ENCODE data around the gene SPOCK1.

SPOCK1 gene

DNA sequence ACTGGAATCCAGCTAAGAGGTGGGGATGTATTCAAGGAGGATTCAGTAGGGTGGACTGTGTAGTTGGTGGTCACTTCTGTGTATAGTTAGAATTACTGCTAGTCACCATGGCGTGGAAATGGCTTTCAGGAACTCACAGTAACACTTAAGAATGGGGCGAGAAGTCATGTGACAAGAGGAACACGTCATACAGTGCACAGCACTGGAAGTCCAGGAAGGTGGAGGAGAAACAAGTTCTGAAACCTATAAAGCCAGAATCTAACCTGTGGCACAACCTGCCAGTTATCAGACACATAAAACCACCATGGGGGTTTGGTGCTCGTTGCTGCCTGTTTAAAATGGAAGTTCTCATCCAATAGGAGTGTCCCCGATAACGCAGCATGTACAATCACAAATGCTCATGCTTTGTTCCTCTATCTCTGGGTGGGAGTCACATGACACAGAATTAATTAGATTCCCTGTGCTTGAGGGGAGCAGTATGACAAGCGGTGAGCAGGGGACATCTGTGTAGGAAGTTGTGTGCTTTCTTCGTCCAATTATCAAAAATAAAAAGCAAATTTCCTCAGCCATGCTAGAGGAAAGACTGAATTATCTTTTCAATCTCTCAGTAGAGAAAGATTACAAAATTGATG is 193.0 kb downstream of the SPOCK1 start:
- TF ChIP-seq, protein P1, sequence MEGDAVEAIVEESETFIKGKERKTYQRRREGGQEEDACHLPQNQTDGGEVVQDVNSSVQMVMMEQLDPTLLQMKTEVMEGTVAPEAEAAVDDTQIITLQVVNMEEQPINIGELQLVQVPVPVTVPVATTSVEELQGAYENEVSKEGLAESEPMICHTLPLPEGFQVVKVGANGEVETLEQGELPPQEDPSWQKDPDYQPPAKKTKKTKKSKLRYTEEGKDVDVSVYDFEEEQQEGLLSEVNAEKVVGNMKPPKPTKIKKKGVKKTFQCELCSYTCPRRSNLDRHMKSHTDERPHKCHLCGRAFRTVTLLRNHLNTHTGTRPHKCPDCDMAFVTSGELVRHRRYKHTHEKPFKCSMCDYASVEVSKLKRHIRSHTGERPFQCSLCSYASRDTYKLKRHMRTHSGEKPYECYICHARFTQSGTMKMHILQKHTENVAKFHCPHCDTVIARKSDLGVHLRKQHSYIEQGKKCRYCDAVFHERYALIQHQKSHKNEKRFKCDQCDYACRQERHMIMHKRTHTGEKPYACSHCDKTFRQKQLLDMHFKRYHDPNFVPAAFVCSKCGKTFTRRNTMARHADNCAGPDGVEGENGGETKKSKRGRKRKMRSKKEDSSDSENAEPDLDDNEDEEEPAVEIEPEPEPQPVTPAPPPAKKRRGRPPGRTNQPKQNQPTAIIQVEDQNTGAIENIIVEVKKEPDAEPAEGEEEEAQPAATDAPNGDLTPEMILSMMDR (IDR thresholded peaks at IDR 0.05; ENCODE audit: extremely low read depth, insufficient read depth, missing control alignments), result no peak
- no peak for DNase-seq (ENCODE audit: low spot score)
- in situ Hi-C loops (cut with MboI; ENCODE audit: low pct_unique_long_range_greater_than_20kb, low sequenced_read_pairs, unreplicated experiment), result no loop called here

DNA sequence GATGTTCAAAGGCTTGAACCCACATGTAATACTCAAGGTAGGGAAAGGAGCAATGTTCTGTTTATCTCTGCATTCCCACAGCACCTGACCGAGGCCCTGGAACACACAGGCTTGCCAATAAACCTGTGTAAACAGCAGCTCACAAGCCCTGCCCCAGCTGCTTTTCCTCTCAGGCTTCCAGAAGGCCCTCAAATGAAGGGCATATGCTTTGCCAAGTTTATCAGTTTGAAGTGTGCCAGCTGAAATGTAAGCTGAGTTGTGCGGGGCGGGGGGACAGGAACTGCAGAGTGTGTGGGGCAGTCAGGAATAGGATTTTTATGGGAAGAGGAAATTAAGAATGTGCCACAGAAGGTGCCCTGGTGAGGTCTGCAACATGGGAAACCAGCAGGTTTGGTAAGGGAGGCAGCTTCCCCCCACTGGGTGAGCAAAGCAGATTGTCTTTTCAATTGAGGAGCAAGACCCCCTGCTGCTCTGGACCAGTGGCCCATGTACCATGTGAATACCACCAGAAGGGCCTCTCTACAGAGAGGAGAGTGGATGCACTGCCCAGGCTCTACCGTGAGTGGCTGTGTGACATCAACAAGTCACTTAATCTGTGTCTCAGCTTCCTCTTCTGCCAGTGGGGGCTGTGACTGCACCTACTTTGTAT is 194.8 kb downstream of the SPOCK1 start:
- TF ChIP-seq, protein P1 (IDR thresholded peaks at IDR 0.05; ENCODE audit: extremely low read depth, insufficient read depth, missing control alignments), result no peak
- in situ Hi-C loops (cut with MboI; ENCODE audit: low pct_unique_long_range_greater_than_20kb, low sequenced_read_pairs, unreplicated experiment), result no loop called here
- no peak for DNase-seq (ENCODE audit: low spot score)

DNA sequence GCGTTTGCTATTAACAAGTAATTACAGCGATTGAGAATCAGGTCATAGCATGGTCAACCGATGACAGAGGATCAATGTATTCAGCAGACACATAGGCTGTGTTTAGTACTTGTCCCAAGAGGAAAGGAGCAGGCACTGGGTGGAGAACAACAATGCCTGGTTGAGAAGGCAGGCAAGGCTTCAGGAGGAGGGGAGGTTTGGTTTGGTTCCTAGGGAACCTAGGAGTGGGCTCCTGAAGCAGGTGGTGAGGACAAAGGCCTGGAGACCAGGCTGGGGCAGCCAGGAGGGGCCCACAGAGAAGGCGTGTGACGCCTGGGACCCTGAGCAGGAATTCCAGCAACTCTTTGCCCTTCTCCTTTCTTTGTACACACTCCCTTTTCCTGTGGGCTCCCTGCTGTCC is 195.6 kb downstream of the SPOCK1 start:
- TF ChIP-seq, protein P1 (IDR thresholded peaks at IDR 0.05; ENCODE audit: extremely low read depth, insufficient read depth, missing control alignments), result no peak
- no peak for DNase-seq (ENCODE audit: low spot score)
- in situ Hi-C loops (cut with MboI; ENCODE audit: low pct_unique_long_range_greater_than_20kb, low sequenced_read_pairs, unreplicated experiment), result no loop called here

DNA sequence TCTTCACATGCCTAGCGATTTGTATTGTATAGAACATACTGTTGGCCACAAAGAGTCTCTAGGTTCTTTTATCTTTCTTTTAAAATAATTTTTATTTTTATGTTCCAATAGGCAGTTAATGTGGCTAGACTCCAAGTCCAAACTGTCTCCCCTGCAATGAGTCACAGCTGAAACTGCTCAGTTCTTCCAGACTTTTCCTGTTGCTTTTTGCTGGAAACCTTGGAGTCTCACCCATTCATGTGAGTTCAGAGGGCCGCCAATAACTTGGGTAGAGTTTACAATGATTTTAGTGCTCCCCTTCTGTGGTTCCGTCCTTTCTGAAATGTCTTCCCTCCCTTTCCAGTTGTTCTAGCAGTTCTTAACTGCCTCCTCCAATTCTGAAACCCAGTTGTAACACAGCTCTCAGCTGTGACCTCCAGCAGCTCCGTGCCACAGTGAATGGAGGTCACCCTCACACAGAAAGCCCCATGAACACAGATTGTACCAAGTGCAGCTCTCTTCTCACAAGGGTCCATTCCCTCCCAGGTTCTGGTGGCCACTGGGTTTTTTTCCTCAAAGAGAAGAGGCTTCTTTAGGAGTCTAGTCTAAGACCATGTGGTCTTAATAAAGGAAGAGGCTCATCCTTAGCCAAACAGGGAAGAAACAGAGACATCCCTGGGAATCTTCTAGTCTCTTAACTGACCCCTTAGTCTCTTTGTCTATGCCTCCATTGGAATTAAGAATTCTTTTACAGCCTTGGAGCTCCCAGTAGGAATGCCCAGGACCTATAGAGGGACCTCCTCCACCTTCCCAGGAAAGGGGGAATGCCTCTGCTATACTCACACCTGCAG is 198.5 kb downstream of the SPOCK1 start:
- DNase-seq (ENCODE audit: low spot score), result no peak
- in situ Hi-C loops (cut with MboI; ENCODE audit: low pct_unique_long_range_greater_than_20kb, low sequenced_read_pairs, unreplicated experiment), result no loop called here
- TF ChIP-seq, protein P1 (IDR thresholded peaks at IDR 0.05; ENCODE audit: extremely low read depth, insufficient read depth, missing control alignments), result no peak

DNA sequence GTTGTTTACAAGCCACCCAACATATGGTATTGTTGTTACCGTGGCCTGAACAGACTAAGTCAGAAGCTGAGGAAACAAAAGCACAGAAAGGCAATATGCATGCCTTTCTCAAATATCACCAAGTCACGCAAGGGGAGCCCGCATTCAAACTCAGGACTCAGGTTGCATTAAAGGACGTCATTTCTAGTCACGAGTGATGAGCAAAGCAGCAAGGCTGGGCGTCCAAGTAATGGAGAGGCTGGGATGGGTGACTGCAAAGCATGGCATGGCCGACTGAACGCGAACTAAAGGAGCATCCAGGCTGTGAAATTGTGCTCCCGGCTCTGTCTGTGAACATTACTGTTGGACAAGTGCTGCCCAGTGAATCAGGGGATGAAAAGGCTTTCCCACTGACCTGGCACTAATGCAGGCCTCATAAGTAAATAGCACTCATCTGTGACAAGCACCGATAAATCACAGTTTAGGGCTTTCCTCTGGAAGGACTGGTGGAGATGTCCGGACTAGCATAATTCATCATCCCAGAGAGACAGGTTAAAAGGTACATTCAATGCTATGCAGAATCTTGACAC is 202.8 kb downstream of the SPOCK1 start:
- in situ Hi-C loops (cut with MboI; ENCODE audit: low pct_unique_long_range_greater_than_20kb, low sequenced_read_pairs, unreplicated experiment), result no loop called here
- TF ChIP-seq, protein P1 (IDR thresholded peaks at IDR 0.05; ENCODE audit: extremely low read depth, insufficient read depth, missing control alignments), result no peak
- DNase-seq (ENCODE audit: low spot score), result no peak

DNA sequence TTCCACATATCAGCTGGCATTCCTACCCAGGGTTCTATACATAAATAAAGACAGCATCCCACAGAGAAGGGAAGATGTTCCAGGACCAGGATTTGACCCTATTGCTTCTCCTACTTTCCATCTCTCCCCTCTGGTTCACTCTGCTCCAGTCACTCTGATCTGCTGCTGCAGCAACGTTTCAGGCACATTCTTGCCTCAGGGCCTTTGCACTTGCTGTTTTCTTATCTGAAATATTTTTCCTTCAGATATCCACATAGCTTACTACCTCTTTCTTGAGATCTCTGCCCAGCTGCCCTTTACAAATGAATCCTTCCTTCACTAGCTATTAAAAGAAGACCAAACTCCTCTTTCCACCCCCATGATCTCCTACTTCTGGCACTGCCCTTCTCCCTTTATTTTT is 204.5 kb downstream of the SPOCK1 start:
- in situ Hi-C loops (cut with MboI; ENCODE audit: low pct_unique_long_range_greater_than_20kb, low sequenced_read_pairs, unreplicated experiment), result no loop called here
- no peak for DNase-seq (ENCODE audit: low spot score)
- TF ChIP-seq, protein P1 (IDR thresholded peaks at IDR 0.05; ENCODE audit: extremely low read depth, insufficient read depth, missing control alignments), result no peak
